ENCODE measurements around the gene TRERF1.
A peak's percentile ranks its signal among the peaks of the same experiment; 100 is the strongest.

TRERF1 gene, protein sequence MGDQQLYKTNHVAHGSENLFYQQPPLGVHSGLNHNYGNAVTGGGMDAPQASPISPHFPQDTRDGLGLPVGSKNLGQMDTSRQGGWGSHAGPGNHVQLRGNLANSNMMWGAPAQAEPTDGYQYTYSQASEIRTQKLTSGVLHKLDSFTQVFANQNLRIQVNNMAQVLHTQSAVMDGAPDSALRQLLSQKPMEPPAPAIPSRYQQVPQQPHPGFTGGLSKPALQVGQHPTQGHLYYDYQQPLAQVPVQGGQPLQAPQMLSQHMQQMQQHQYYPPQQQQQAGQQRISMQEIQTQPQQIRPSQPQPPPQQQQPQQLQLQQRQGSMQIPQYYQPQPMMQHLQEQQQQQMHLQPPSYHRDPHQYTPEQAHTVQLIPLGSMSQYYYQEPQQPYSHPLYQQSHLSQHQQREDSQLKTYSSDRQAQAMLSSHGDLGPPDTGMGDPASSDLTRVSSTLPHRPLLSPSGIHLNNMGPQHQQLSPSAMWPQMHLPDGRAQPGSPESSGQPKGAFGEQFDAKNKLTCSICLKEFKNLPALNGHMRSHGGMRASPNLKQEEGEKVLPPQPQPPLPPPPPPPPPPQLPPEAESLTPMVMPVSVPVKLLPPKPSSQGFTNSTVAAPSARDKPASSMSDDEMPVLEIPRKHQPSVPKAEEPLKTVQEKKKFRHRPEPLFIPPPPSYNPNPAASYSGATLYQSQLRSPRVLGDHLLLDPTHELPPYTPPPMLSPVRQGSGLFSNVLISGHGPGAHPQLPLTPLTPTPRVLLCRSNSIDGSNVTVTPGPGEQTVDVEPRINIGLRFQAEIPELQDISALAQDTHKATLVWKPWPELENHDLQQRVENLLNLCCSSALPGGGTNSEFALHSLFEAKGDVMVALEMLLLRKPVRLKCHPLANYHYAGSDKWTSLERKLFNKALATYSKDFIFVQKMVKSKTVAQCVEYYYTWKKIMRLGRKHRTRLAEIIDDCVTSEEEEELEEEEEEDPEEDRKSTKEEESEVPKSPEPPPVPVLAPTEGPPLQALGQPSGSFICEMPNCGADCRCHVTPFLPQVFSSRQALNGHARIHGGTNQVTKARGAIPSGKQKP (N-terminal part only)

DNA sequence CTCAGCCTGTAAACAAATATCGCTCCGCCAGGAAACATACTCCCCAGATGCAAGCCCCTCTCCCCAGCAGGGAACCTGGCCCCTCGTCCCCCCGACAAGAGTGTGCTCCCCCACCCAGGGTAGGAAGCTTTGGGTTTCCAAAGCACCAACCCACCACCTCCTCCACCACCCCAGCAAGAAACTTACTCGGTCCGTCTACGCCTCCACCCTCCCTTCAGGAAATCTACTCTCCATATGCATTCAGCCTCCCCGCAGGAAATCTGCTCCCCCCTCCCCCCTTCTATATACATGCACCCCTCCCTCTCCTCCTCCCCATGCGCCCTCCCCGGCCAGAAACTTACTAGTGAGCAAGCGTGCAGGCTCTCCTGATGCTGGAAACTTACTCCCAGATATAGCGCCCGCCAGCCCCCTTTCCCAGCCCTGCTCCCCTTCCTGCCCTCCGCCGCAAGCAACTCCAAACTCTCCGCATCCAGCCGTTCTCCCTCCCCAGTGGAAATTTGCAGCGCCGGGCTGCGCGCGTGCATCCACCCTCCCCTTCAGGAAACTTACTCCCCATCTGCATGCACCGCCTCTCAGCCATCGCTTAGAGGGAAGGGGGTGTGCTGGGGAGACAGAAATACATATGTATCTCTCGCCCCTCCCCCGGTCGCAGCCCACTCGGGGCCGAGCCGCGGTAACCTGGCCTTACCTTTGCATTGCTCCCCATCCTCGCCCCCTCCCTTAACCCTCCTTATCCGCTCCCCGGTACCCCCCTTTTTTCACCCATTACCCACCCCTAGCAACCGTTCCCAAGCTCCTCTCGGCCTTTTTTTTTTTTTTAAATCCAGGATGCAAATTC is at the start of gene TRERF1:
TRERF1 (minus strand) TSS at position 594 of the 838 bp plus-strand sequence. CDS start 182,336 bp downstream, outside the sequence.
- peak; percentile 84 for DNase-seq (ENCODE audit: low read depth)
- H3K4me3 ChIP-seq (ENCODE audit: low read depth, low read length) = peak within 1 kb of the TSS; percentile 94

DNA sequence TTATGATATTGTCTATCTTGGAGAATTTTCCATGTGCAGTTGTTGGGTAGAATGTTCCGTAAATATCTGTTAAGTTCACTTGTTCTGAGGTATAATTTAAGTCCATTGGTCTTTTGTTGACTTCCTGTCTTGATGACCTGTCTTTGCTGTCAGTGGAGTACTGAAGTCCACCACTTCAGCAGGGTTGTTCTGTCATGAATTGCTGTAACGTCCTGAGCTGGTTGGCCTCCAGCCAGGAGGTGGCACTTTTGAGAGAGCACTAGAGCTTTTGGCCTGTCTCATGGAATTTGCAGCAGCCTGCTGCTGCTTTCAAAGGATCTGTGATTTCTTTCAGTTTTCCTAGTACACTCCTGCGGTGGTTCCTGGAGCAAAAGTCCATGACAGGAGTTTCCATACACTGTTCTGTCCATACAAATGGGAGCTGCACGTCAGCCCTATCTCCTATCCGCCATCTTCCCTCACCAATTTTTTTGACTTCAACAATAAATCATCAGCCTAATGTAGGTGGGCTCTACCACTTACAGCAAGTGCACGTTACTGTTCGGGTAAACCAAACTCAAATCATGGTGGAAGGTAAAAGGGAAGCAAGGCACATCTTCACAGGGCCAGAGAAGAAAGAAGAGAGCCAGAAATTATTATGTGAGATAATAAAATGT is 46.9 kb upstream of the TRERF1 start:
- H3K4me3 ChIP-seq (ENCODE audit: low read depth, low read length) = no peak overlapping the region
- TF ChIP-seq CTCF (IDR thresholded peaks at IDR 0.05; ENCODE audit: insufficient read depth, low read depth, low read length, missing control alignments) = no peak
- DNase-seq (ENCODE audit: low read depth) = no peak

More for the DNA sequence above, at the start of gene TRERF1:
- no peak for TF ChIP-seq CTCF (IDR thresholded peaks at IDR 0.05; ENCODE audit: insufficient read depth, low read depth, low read length, missing control alignments)

DNA sequence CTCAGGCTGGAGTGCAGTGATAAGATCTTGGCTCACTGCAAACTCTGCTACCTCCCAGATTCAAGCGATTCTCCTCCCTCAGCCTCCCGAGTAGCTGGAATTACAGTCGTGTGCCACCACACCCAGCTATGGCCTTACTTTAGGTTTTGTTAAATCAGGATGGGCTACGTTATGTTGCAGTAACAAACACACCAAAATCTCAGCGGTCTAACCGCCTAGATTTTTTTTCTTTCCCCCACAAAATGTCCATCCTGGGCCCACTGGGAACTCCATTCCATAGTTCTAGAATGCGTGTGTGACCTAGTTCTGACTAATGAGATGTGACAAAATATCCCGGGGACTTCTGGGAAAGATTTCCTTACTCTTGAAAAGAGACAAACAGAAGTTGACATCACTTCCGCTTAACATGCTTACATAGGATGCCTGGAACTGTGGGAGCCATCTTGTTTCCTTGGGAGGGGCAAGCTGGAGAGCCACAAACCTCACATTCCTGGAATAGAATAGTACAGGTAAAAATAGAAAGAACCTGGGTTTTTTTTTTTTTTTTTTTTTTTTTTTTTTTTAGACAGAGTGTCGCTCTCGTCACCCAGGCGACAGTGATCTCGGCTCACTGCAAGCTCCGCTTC is 42.3 kb upstream of the TRERF1 start:
- no peak for TF ChIP-seq CTCF (IDR thresholded peaks at IDR 0.05; ENCODE audit: insufficient read depth, low read depth, low read length, missing control alignments)
- DNase-seq (ENCODE audit: low read depth) = no peak

GRCh38 chr6:42488129-42488528 is 36.4 kb upstream of the TRERF1 start:
- H3K4me3 ChIP-seq (ENCODE audit: low read depth, low read length) = no peak overlapping the region
- TF ChIP-seq CTCF (IDR thresholded peaks at IDR 0.05; ENCODE audit: insufficient read depth, low read depth, low read length, missing control alignments) = no peak
- no peak for DNase-seq (ENCODE audit: low read depth)

More for the DNA sequence above, 42.3 kb upstream of the TRERF1 start:
- no peak overlapping the region for H3K4me3 ChIP-seq (ENCODE audit: low read depth, low read length)

- no peak for TF ChIP-seq CTCF (IDR thresholded peaks at IDR 0.05; ENCODE audit: insufficient read depth, low read depth, low read length, missing control alignments)
- no peak overlapping the region for H3K4me3 ChIP-seq (ENCODE audit: low read depth, low read length)
- DNase-seq (ENCODE audit: low read depth) = no peak
Observed at GRCh38 chr6:42484261-42484660, 32.5 kb upstream of the TRERF1 start.
